K562 (cell line): ENCODE results near the gene STK11.

Experiments
- PTRF ChIP-seq: fragments of 450-650 bp; IDR thresholded peaks from 2 replicates; pipeline ENCODE4 v1.6.1; 2016; ENCODE audit warnings: mild to moderate bottlenecking, missing genetic modification characterization, missing compliant biosample characterization
- RCOR1 ChIP-seq, 2 experiments: IDR thresholded peaks; 2 replicates each; pipeline ENCODE4 v1.6.1; 2012; ENCODE audit warnings: low read depth in 2 of 2, low read length in 2 of 2, borderline replicate concordance in 1 of 2, improper control_type of control experiment in 1 of 2
- USF2 ChIP-seq: sonication (generic); formaldehyde crosslinking; IDR thresholded peaks from 2 replicates; pipeline ENCODE4 v1.5.0; 2020; ENCODE audit warnings: missing genetic modification reagents

GRCh38 chr19:1252221-1252820 is 46.7 kb downstream of the STK11 start:
- no peak for TF ChIP-seq USF2
- TF ChIP-seq RCOR1 (IDR thresholded peaks at IDR 0.05; ENCODE audit: borderline replicate concordance in 1 of 2, low read depth in 2 of 2, low read length in 2 of 2), result no peak
- TF ChIP-seq PTRF (tag), result no peak
